Liver (tissue), 9 donors: ENCODE measurements around the gene DCDC2C. TPM values are rescaled to one million over a fixed set of nuclear protein-coding genes. Genes with fewer than 3 reads are reported as not detected.

ENCODE experiments used
- DNase-seq: peaks from one replicate; pipeline ENCODE4 v3.0.0-alpha.2; 2017; ENCODE audit warnings: low spot score
- H3K27ac ChIP-seq, 2 donors: one replicate each; pipeline ENCODE4 v1.7.0; 2013; ENCODE audit warnings: inconsistent platforms in 2 of 2, low read length in 2 of 2, control low read depth in 1 of 2, low read depth in 1 of 2, mild to moderate bottlenecking in 1 of 2
- H3K27me3 ChIP-seq, 4 donors: one replicate each; pipeline versions ENCODE4 v1.6.1 to v1.7.0; 2013; ENCODE audit warnings: low read length in 3 of 4, inconsistent platforms in 1 of 4, mild to moderate bottlenecking in 1 of 4, moderate library complexity in 1 of 4; ENCODE audit not compliant: control insufficient read depth in 4 of 4, insufficient read depth in 4 of 4
- H3K36me3 ChIP-seq, 4 donors: one replicate each; pipeline versions ENCODE4 v1.6.1 to v1.7.0; 2013; ENCODE audit warnings: low read length in 3 of 4, mild to moderate bottlenecking in 3 of 4, low read depth in 1 of 4, moderate library complexity in 1 of 4; ENCODE audit not compliant: control insufficient read depth in 4 of 4, insufficient read depth in 3 of 4
- H3K4me1 ChIP-seq, 4 donors: one replicate each; pipeline versions ENCODE4 v1.6.1 to v1.7.0; 2013; ENCODE audit warnings: low read length in 3 of 4, mild to moderate bottlenecking in 3 of 4, moderate library complexity in 1 of 4; ENCODE audit not compliant: control insufficient read depth in 4 of 4, insufficient read depth in 4 of 4
- H3K4me3 ChIP-seq, 3 donors: one replicate each; pipeline versions ENCODE4 v1.6.1 to v1.7.0; 2013; ENCODE audit warnings: low read length in 3 of 3, control low read depth in 1 of 3, low read depth in 1 of 3, mild to moderate bottlenecking in 1 of 3
- H3K9ac ChIP-seq, 2 donors: one replicate each; pipeline ENCODE4 v1.7.0; 2013; ENCODE audit warnings: low read length in 2 of 2, mild to moderate bottlenecking in 2 of 2, moderate library complexity in 2 of 2, control low read depth in 1 of 2, low read depth in 1 of 2
- H3K9me3 ChIP-seq, 4 donors: one replicate each; pipeline versions ENCODE4 v1.6.1 to v1.7.0; 2013; ENCODE audit warnings: low read length in 3 of 4; ENCODE audit not compliant: control insufficient read depth in 4 of 4
- ATF3 ChIP-seq: IDR thresholded peaks from 2 replicates; pipeline ENCODE4 v1.6.1; 2016; ENCODE audit warnings: antibody characterized with exemption
- EGR1 ChIP-seq, 2 donors: IDR thresholded peaks; 2 replicates each; pipeline ENCODE4 v1.6.1; 2016 to 2018; ENCODE audit warnings: antibody characterized with exemption in 2 of 2, low read depth in 2 of 2
- FOXA1 ChIP-seq: IDR thresholded peaks from 2 replicates; pipeline ENCODE4 v1.6.1; 2016; ENCODE audit warnings: antibody characterized with exemption
- FOXA2 ChIP-seq: IDR thresholded peaks from 2 replicates; pipeline ENCODE4 v1.6.1; 2016; ENCODE audit warnings: antibody characterized with exemption
- GABPA ChIP-seq, 2 donors: IDR thresholded peaks in 1 of 2; conservative IDR thresholded peaks in 1 of 2; 2 replicates each; pipeline ENCODE4 v1.6.1; 2016; ENCODE audit warnings: antibody characterized with exemption in 2 of 2, mild to moderate bottlenecking in 1 of 2, moderate library complexity in 1 of 2
- HNF4A ChIP-seq, 2 donors: conservative IDR thresholded peaks; 2 replicates each; pipeline ENCODE4 v1.6.1; 2016; ENCODE audit warnings: antibody characterized with exemption in 2 of 2, mild to moderate bottlenecking in 2 of 2
- HNF4G ChIP-seq: IDR thresholded peaks from 2 replicates; pipeline ENCODE4 v1.6.1; 2016; ENCODE audit warnings: antibody characterized with exemption
- JUND ChIP-seq, 2 donors: IDR thresholded peaks; 2 replicates each; pipeline ENCODE4 v1.6.1; 2016; ENCODE audit warnings: antibody characterized with exemption in 2 of 2
- MAX ChIP-seq: IDR thresholded peaks from 2 replicates; pipeline ENCODE4 v1.6.1; 2016; ENCODE audit warnings: antibody characterized with exemption
- NR2F2 ChIP-seq: IDR thresholded peaks from 2 replicates; pipeline ENCODE4 v1.6.1; 2016; ENCODE audit warnings: antibody characterized with exemption
- RAD21 ChIP-seq, 2 donors: IDR thresholded peaks; 2 replicates each; pipeline ENCODE4 v1.6.1; 2016; ENCODE audit warnings: antibody characterized with exemption in 2 of 2, mild to moderate bottlenecking in 2 of 2
- RXRA ChIP-seq, 2 donors: IDR thresholded peaks; 2 replicates each; pipeline ENCODE4 v1.6.1; 2017 to 2018; ENCODE audit warnings: antibody characterized with exemption in 2 of 2, mild to moderate bottlenecking in 1 of 2
- SP1 ChIP-seq: IDR thresholded peaks from 2 replicates; pipeline ENCODE4 v1.6.1; 2018; ENCODE audit warnings: antibody characterized with exemption, mild to moderate bottlenecking
- TAF1 ChIP-seq: conservative IDR thresholded peaks from 2 replicates; pipeline ENCODE4 v1.6.1; 2016; ENCODE audit warnings: antibody characterized with exemption, mild to moderate bottlenecking
- YY1 ChIP-seq: IDR thresholded peaks from 2 replicates; pipeline ENCODE4 v1.6.1; 2016; ENCODE audit warnings: antibody characterized with exemption, mild to moderate bottlenecking
- WGBS: extraction: QIAGEN DNeasy Blood & Tissue Kit; methylation state at CpG from one replicate; pipeline ENCODE4 v1.1.7; 2013; 5-methylcytosine and 5-hydroxymethylcytosine counted together
- polyA plus RNA-seq, 2 donors: library from polyadenylated mRNA; stranded (reverse) in 1 of 2; unstranded in 1 of 2; fragments of 200-250 nt in 1 of 2; fragments of >200 nt in 1 of 2; fragmentation: Nextera tagmentation in 1 of 2; extraction: Ambion mirVana in 1 of 2; gene quantifications; one replicate each; pipeline versions ENCODE4 v1.2.1 to v1.2.3, GENCODE V29; 2013 to 2015
- total RNA-seq, 2 donors: library from RNA; depleted of rRNA; stranded (reverse); fragments of >200 nt; gene quantifications; one replicate each; pipeline ENCODE4 v1.2.3, GENCODE V29; 2014
- TF ChIP-seq, protein P1 (sequence below): fragments of 150-350 bp; IDR thresholded peaks from 2 replicates; pipeline ENCODE4 v1.5.1; 2017; ENCODE audit warnings: improper control_type of control experiment, low read depth, low read length; ENCODE audit not compliant: missing input control
- TF ChIP-seq, protein P2 (sequence below): IDR thresholded peaks from 2 replicates; pipeline ENCODE4 v1.6.1; 2016; ENCODE audit warnings: antibody characterized with exemption, mild to moderate bottlenecking
- TF ChIP-seq, protein P3 (sequence below): IDR thresholded peaks from 2 replicates; pipeline ENCODE4 v1.6.1; 2016; ENCODE audit warnings: antibody characterized with exemption
- donor health status: healthy.
- donor health status: healthy.
- donor health status: healthy.
- donor health status: healthy.
- donor health status: healthy.

Gene DCDC2C
- total and polyA plus RNA-seq, 4 donors, result not detected

- Histone ChIP-seq H3K4me1 (no peaks in the 10 kb centered on the region), H3K9me3 (no peaks in the 10 kb centered on the region), H3K4me3 (no peak overlapping the region), H3K9ac (no peak overlapping the region), H3K36me3 (no peaks in the 10 kb centered on the region), H3K27ac (no peak overlapping the region), H3K27me3 (no peaks in the 10 kb centered on the region)
- 83% methylated on average over 9 of the region's 9 CpGs for WGBS
- no peak for DNase-seq
- TF ChIP-seq EGR1 (IDR thresholded peaks at IDR 0.05; ENCODE audit: low read depth in 2 of 2), result no peak
These were observed 30.3 kb upstream of the DCDC2C start for GRCh38 chr2:3672861-3673678.

DNA sequence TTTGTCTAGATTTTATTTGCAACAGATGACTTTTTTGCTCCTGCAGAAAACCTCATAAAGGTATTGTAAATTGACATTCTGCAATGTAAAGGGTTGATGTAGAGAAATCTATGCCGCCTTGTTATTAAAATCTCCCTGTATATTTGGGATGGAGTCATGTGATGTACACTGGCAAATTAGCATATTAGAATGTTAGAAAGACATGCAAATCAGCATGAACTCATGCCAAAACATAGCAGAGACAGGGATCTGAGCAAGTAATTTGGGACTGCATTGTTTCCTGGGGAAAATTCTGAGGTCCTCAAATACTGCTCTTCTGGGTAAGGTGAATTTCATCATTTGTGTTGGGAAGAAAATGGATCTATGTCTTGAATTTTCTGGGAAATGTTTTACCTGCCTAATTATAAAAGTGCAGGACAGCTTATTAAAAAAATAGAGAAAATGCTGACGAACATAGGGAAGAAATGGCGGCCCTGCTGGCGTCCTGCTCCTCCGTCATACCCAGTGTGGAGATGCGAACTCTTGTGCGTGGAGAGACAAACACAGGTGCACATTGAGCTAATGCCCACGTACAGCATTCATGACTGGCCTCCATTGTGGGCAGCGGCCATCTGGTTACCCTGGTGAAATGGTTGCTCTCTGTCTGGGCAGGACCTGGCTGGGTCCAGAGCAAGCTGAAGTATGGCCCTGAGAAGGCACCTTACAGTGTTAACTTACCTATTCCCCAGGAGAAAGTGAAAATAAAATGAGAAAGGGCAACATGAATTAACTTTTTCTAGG is 29.1 kb upstream of the DCDC2C start:
- no peak for DNase-seq
- Histone ChIP-seq H3K4me1 (no peaks in the 10 kb centered on the region), H3K4me3 (no peak overlapping the region), H3K27me3 (no peaks in the 10 kb centered on the region), H3K9ac (no peak overlapping the region), H3K36me3 (no peaks in the 10 kb centered on the region), H3K9me3 (no peaks in the 10 kb centered on the region), H3K27ac (no peak overlapping the region)
- 88% methylated on average over 9 of the region's 9 CpGs for WGBS
- TF ChIP-seq RAD21 (IDR thresholded peaks at IDR 0.05) (no peak), FOXA2 (no peak), TAF1 (no peak), FOXA1 (no peak), MAX (no peak), ATF3 (no peak), RXRA (IDR thresholded peaks at IDR 0.05) (no peak), NR2F2 (no peak), SP1 (no peak), HNF4G (no peak), YY1 (no peak), JUND (IDR thresholded peaks at IDR 0.05) (no peak), HNF4A (conservative IDR thresholded peaks at IDR 0.05) (no peak), EGR1 (IDR thresholded peaks at IDR 0.05; ENCODE audit: low read depth in 2 of 2) (no peak), GABPA (IDR thresholded peaks at IDR 0.05 in 1 of 2, conservative IDR thresholded peaks at IDR 0.05 in 1 of 2) (no peak)
- TF ChIP-seq, protein P1, sequence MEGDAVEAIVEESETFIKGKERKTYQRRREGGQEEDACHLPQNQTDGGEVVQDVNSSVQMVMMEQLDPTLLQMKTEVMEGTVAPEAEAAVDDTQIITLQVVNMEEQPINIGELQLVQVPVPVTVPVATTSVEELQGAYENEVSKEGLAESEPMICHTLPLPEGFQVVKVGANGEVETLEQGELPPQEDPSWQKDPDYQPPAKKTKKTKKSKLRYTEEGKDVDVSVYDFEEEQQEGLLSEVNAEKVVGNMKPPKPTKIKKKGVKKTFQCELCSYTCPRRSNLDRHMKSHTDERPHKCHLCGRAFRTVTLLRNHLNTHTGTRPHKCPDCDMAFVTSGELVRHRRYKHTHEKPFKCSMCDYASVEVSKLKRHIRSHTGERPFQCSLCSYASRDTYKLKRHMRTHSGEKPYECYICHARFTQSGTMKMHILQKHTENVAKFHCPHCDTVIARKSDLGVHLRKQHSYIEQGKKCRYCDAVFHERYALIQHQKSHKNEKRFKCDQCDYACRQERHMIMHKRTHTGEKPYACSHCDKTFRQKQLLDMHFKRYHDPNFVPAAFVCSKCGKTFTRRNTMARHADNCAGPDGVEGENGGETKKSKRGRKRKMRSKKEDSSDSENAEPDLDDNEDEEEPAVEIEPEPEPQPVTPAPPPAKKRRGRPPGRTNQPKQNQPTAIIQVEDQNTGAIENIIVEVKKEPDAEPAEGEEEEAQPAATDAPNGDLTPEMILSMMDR, result no peak
- TF ChIP-seq, protein P2, sequence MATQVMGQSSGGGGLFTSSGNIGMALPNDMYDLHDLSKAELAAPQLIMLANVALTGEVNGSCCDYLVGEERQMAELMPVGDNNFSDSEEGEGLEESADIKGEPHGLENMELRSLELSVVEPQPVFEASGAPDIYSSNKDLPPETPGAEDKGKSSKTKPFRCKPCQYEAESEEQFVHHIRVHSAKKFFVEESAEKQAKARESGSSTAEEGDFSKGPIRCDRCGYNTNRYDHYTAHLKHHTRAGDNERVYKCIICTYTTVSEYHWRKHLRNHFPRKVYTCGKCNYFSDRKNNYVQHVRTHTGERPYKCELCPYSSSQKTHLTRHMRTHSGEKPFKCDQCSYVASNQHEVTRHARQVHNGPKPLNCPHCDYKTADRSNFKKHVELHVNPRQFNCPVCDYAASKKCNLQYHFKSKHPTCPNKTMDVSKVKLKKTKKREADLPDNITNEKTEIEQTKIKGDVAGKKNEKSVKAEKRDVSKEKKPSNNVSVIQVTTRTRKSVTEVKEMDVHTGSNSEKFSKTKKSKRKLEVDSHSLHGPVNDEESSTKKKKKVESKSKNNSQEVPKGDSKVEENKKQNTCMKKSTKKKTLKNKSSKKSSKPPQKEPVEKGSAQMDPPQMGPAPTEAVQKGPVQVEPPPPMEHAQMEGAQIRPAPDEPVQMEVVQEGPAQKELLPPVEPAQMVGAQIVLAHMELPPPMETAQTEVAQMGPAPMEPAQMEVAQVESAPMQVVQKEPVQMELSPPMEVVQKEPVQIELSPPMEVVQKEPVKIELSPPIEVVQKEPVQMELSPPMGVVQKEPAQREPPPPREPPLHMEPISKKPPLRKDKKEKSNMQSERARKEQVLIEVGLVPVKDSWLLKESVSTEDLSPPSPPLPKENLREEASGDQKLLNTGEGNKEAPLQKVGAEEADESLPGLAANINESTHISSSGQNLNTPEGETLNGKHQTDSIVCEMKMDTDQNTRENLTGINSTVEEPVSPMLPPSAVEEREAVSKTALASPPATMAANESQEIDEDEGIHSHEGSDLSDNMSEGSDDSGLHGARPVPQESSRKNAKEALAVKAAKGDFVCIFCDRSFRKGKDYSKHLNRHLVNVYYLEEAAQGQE, result no peak
- TF ChIP-seq, protein P3, sequence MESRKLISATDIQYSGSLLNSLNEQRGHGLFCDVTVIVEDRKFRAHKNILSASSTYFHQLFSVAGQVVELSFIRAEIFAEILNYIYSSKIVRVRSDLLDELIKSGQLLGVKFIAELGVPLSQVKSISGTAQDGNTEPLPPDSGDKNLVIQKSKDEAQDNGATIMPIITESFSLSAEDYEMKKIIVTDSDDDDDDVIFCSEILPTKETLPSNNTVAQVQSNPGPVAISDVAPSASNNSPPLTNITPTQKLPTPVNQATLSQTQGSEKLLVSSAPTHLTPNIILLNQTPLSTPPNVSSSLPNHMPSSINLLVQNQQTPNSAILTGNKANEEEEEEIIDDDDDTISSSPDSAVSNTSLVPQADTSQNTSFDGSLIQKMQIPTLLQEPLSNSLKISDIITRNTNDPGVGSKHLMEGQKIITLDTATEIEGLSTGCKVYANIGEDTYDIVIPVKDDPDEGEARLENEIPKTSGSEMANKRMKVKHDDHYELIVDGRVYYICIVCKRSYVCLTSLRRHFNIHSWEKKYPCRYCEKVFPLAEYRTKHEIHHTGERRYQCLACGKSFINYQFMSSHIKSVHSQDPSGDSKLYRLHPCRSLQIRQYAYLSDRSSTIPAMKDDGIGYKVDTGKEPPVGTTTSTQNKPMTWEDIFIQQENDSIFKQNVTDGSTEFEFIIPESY, result no peak
